Activated gamma-delta T cell (primary cell): Measurements from ENCODE around the gene ZNF573.
A peak's percentile ranks its signal among the peaks of the same experiment; 100 is the strongest.
"Not testable (repeated sequence)": the region's sequence is repeated elsewhere in the genome, so short reads cannot be mapped to it uniquely, and the experiment has no call there.

ENCODE experiments used
- DNase-seq: peaks from one replicate; lab custom pipeline; 2025; lab: John Stamatoyannopoulos, UW
- total RNA-seq, 2 donors: gene quantifications; one replicate each; lab custom pipeline; 2026; lab: John Stamatoyannopoulos, UW

Gene ZNF573
- 23.0 to 28.6 reads per million in 2 donors for total RNA-seq

- DNase-seq: peak; percentile 29
Measured at GRCh38 chr19:37779127-37780005, at the start of gene ZNF573. ZNF573 (minus strand) TSS chr19:37779586; CDS start chr19:37773729, 5,857 bp downstream.

GRCh38 chr19:37817180-37817981 lies 38.0 kb upstream of the ZNF573 start:
- no peak for DNase-seq

GRCh38 chr19:37815611-37816010 lies 36.2 kb upstream of the ZNF573 start:
- not testable (repeated sequence) for DNase-seq

GRCh38 chr19:37813340-37813739 lies 34.0 kb upstream of the ZNF573 start:
- DNase-seq: no peak

GRCh38 chr19:37809366-37809765 lies 30.0 kb upstream of the ZNF573 start:
- DNase-seq: no peak

- no peak for DNase-seq
Measured at GRCh38 chr19:37803249-37803840, 24.0 kb upstream of the ZNF573 start.

GRCh38 chr19:37790244-37790925 lies 11.0 kb upstream of the ZNF573 start:
- DNase-seq: no peak

GRCh38 chr19:37778613-37779126 lies 716 bp downstream of the ZNF573 start:
- no peak for DNase-seq

GRCh38 chr19:37770985-37771384 lies 8.4 kb downstream of the ZNF573 start:
- DNase-seq: no peak

GRCh38 chr19:37763488-37763887 lies 15.9 kb downstream of the ZNF573 start:
- no peak for DNase-seq

GRCh38 chr19:37757683-37758082 lies 21.7 kb downstream of the ZNF573 start:
- DNase-seq: not testable (repeated sequence)

GRCh38 chr19:37738371-37738770 lies 41.0 kb downstream of the ZNF573 start:
- no peak for DNase-seq

GRCh38 chr19:37725181-37725580 lies 54.2 kb downstream of the ZNF573 start:
- DNase-seq: no peak

- DNase-seq: no peak
Measured at GRCh38 chr19:37719927-37720265, 59.5 kb downstream of the ZNF573 start.

GRCh38 chr19:37719111-37719926 lies 60.1 kb downstream of the ZNF573 start, which contains the start of gene ZNF607:
ZNF607 (minus strand) TSS chr19:37719761; CDS start chr19:37711618, 8,143 bp downstream.
- peak; percentile 61 for DNase-seq

GRCh38 chr19:37718304-37718703 lies 61.1 kb downstream of the ZNF573 start:
- no peak for DNase-seq

GRCh38 chr19:37716140-37716539 lies 63.2 kb downstream of the ZNF573 start:
- DNase-seq: no peak

- DNase-seq: no peak
Measured at GRCh38 chr19:37706052-37706605, 73.3 kb downstream of the ZNF573 start.

GRCh38 chr19:37699057-37699456 lies 80.3 kb downstream of the ZNF573 start:
- DNase-seq: no peak

GRCh38 chr19:37698216-37698615 lies 81.2 kb downstream of the ZNF573 start:
- no peak for DNase-seq
